GM18511 (cell line): Measurements from ENCODE around the gene RBFOX2.
"Not testable (repeated sequence)": the region's sequence is repeated elsewhere in the genome, so short reads cannot be mapped to it uniquely, and the experiment has no call there.

Experiments used
- ATAC-seq: cut with Tn5 transposase; IDR thresholded peaks from one replicate; pipeline ENCODE4 v1.9.1; 2021; ENCODE audit warnings: mild to moderate bottlenecking, moderate library complexity; ENCODE audit not compliant: unreplicated experiment

RBFOX2 gene

GRCh38 chr22:36044517-36044916 is 15.9 kb upstream of the RBFOX2 start:
- ATAC-seq = not testable (repeated sequence)

- ATAC-seq = no peak
Observed at GRCh38 chr22:36042240-36042639, 13.6 kb upstream of the RBFOX2 start.

- ATAC-seq = no peak
Observed at GRCh38 chr22:36039125-36039524, 10.5 kb upstream of the RBFOX2 start.

GRCh38 chr22:36037102-36037758 is 8.6 kb upstream of the RBFOX2 start:
- no peak for ATAC-seq

GRCh38 chr22:36036167-36036624 is 7.6 kb upstream of the RBFOX2 start:
- no peak for ATAC-seq

GRCh38 chr22:36032611-36033010 is 4.0 kb upstream of the RBFOX2 start:
- ATAC-seq = no peak

- ATAC-seq = no peak
Observed at GRCh38 chr22:36029406-36029755, 757 bp upstream of the RBFOX2 start.

GRCh38 chr22:36027935-36028645 is 534 bp downstream of the RBFOX2 start:
- peak; percentile 22 for ATAC-seq

- ATAC-seq = no peak
Observed at GRCh38 chr22:36027579-36027934, 1.1 kb downstream of the RBFOX2 start.

- ATAC-seq = no peak
Observed at GRCh38 chr22:36026741-36027140, 1.9 kb downstream of the RBFOX2 start.

- no peak for ATAC-seq
Observed at GRCh38 chr22:36022697-36023096, 5.9 kb downstream of the RBFOX2 start.

GRCh38 chr22:36022162-36022561 is 6.5 kb downstream of the RBFOX2 start:
- ATAC-seq = no peak

GRCh38 chr22:36021606-36022153 is 6.9 kb downstream of the RBFOX2 start:
- ATAC-seq = no peak

GRCh38 chr22:36020865-36021264 is 7.8 kb downstream of the RBFOX2 start:
- ATAC-seq = not testable (repeated sequence)

- no peak for ATAC-seq
Observed at GRCh38 chr22:36017651-36018091, 11.0 kb downstream of the RBFOX2 start.

- ATAC-seq = no peak
Observed at GRCh38 chr22:36016684-36017083, 11.9 kb downstream of the RBFOX2 start.

- no peak for ATAC-seq
Observed at GRCh38 chr22:36015811-36016529, 12.7 kb downstream of the RBFOX2 start.

- ATAC-seq = no peak
Observed at GRCh38 chr22:36015155-36015810, 13.3 kb downstream of the RBFOX2 start.

GRCh38 chr22:36014546-36015074 is 14.0 kb downstream of the RBFOX2 start:
- no peak for ATAC-seq

- ATAC-seq = no peak
Observed at GRCh38 chr22:36012332-36012731, 16.3 kb downstream of the RBFOX2 start.

- no peak for ATAC-seq
Observed at GRCh38 chr22:36010882-36011281, 17.7 kb downstream of the RBFOX2 start.
